ENCODE data around the gene GXYLT2.

DNA sequence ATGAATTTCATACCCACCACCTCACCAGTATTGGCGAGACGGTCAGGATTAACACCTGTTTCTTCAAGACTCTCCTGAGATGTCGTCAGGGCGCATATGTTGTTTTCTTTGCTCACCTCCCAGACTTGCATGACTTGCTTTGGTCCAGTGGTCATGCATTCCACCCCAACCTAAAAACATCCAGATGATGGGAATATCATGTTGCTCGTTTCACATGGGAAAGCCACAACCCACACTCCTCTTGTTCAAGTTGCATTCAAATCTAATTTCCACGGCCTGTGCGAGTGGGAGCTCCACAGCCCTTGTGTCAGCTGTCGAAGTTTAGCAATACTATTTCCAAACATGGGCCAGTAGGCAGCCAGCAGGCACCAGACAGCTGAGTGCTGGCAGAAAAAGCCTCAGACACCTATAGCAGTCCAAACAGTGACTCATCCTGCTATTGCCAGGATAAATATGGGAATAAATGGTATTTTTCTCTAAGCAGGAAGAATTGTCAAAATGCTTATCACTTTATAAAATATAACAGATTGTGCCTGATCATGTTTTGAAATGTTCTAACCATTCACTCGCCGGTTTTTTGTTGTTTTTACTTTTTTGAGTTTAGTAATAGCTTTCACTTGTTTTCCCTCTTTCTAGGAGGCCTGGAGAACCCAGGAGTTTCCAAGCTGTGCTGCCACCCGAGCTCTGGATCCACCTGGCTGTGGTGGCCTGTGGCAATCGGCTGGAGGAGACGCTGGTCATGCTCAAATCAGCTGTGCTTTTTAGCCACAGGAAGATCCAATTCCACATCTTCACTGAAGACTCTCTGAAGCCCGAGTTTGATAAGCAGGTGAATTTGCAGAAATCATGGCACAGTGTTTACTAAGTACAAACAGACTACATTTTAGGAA lies 20.1 kb downstream of the GXYLT2 start:
- TF ChIP-seq CTCF (IDR thresholded peaks at IDR 0.05) = no peak
- no peak for TF ChIP-seq POLR2AphosphoS5 (IDR thresholded peaks at IDR 0.05)

Measured in stomach (tissue), 4 donors.